Measurements from ENCODE around the gene GPR65. TPM values are rescaled to one million over a fixed set of nuclear protein-coding genes. Genes with fewer than 3 reads are reported as not detected.

Gene GPR65
- total and polyA plus RNA-seq, 9 of the 15 experiments (the other 6 are each of a cell fraction or from before 2014, with no cell fraction given), result 0.03 to 0.11 (median 0.04) TPM; not detected in 6

GRCh38 chr14:87999277-87999676 lies 5.7 kb upstream of the GPR65 start:
- no TSS peak for BruUV-seq (replicated peaks)
- H3K4me2 ChIP-seq (ENCODE audit: insufficient read depth, low read length), result no peak overlapping the region
- peaks cover 3 to 34% of the 10 kb centered on the region in 2 experiments; a peak in 4 of 5 replicates for H3K4me1 ChIP-seq (replicated peaks in 1 of 2; ENCODE audit: control insufficient read depth in 2 of 2, insufficient read depth in 2 of 2, low read length in 2 of 2)
- TF ChIP-seq C11orf30 (IDR thresholded peaks at IDR 0.05; ENCODE audit: low read depth), result peak; percentile 24; the same call in 1 of the 2 replicates
- TF ChIP-seq PRMT5 (CRISPR knock-in tag; IDR thresholded peaks at IDR 0.05), result no peak
- ATAC-seq, result no peak
- ChIA-PET POLR2A (no interaction called here), CTCF (ENCODE audit: low intra/inter-chr PET ratio) (no interaction called here)
- in situ Hi-C loops (cut with MboI), result loop anchor here (25.0 kb wide), 1 partner anchor 563 kb away; the partner anchor contains the start of genes PTPN21 and ZC3H14
- intact Hi-C loops (cut with micrococcal nuclease), result no loop called here
- H3K9ac ChIP-seq (ENCODE audit: insufficient read depth in 1 of 2, low read depth in 2 of 2, low read length in 2 of 2), result no peak overlapping the region
- no peaks in the 10 kb centered on the region for H3K36me3 ChIP-seq (ENCODE audit: control insufficient read depth, insufficient read depth, low read length)
- no peaks in the 10 kb centered on the region for H3K9me3 ChIP-seq (replicated peaks; ENCODE audit: control insufficient read depth, insufficient read depth, low read depth, low read length)
- FAIRE-seq, result no peak
- H4K20me1 ChIP-seq (replicated peaks; ENCODE audit: control insufficient read depth, insufficient read depth, low read length), result no peaks in the 10 kb centered on the region
- 83% methylated on average over 2 of the region's 2 CpGs for WGBS (ENCODE audit: insufficient coverage, low coverage, missing lambda C conversion rate)
- H2AFZ ChIP-seq (ENCODE audit: low read depth, low read length), result no peak overlapping the region
- no peaks in the 10 kb centered on the region for H3K27me3 ChIP-seq (ENCODE audit: control insufficient read depth in 2 of 2, insufficient read depth in 2 of 2, low read length in 2 of 2)
- no peaks in the 10 kb centered on the region for H3K9me1 ChIP-seq (ENCODE audit: control insufficient read depth, insufficient read depth, low read length)
- no peak overlapping the region for H3K4me3 ChIP-seq
- H3K27ac ChIP-seq (ENCODE audit: extremely low read depth, low read depth, low read length), result no peak overlapping the region
- DNase-seq (ENCODE audit: extremely low read depth in 1 of 4, low spot score in 3 of 4), result no peak
- no peaks in the 10 kb centered on the region for H3K79me2 ChIP-seq (ENCODE audit: control insufficient read depth, insufficient read depth, low read length)

GRCh38 chr14:88002421-88003075 lies 2.4 kb upstream of the GPR65 start:
- peaks cover 3 to 8% of the 10 kb centered on the region in 2 experiments; a peak in 4 of 5 replicates for H3K4me1 ChIP-seq (replicated peaks in 1 of 2; ENCODE audit: control insufficient read depth in 2 of 2, insufficient read depth in 2 of 2, low read length in 2 of 2)
- ChIA-PET POLR2A (no interaction called here), CTCF (ENCODE audit: low intra/inter-chr PET ratio) (no interaction called here)
- H3K9me1 ChIP-seq (ENCODE audit: control insufficient read depth, insufficient read depth, low read length), result no peaks in the 10 kb centered on the region
- no peak for TF ChIP-seq SNRNP70 (optimal IDR thresholded peaks at IDR 0.05; ENCODE audit: low read depth, low read length)
- TF ChIP-seq SPI1 (IDR thresholded peaks at IDR 0.05; ENCODE audit: borderline replicate concordance, low read depth, low read length), result 0 out of 2 replicates have a peak, but pooled peaks have one; percentile 12
- in situ Hi-C loops (cut with MboI), result no loop called here
- H3K27ac ChIP-seq (ENCODE audit: extremely low read depth, low read depth, low read length), result no peak overlapping the region
- no peak overlapping the region for H3K9ac ChIP-seq (ENCODE audit: insufficient read depth in 1 of 2, low read depth in 2 of 2, low read length in 2 of 2)
- H4K20me1 ChIP-seq (replicated peaks; ENCODE audit: control insufficient read depth, insufficient read depth, low read length), result no peaks in the 10 kb centered on the region
- ATAC-seq, result no peak
- H3K79me2 ChIP-seq (ENCODE audit: control insufficient read depth, insufficient read depth, low read length), result no peaks in the 10 kb centered on the region
- H2AFZ ChIP-seq (ENCODE audit: low read depth, low read length), result peak overlapping the region; percentile 18
- no peak for DNase-seq (ENCODE audit: extremely low read depth in 1 of 4, low spot score in 3 of 4)
- no peaks in the 10 kb centered on the region for H3K36me3 ChIP-seq (ENCODE audit: control insufficient read depth, insufficient read depth, low read length)
- H3K4me2 ChIP-seq (ENCODE audit: insufficient read depth, low read length), result no peak overlapping the region
- 55% methylated on average over 4 of the region's 4 CpGs for WGBS (ENCODE audit: insufficient coverage, low coverage, missing lambda C conversion rate)
- FAIRE-seq, result no peak
- H3K9me3 ChIP-seq (replicated peaks; ENCODE audit: control insufficient read depth, insufficient read depth, low read depth, low read length), result no peaks in the 10 kb centered on the region
- no TSS peak for BruUV-seq (replicated peaks)
- no peak overlapping the region for H3K4me3 ChIP-seq
- no peaks in the 10 kb centered on the region for H3K27me3 ChIP-seq (ENCODE audit: control insufficient read depth in 2 of 2, insufficient read depth in 2 of 2, low read length in 2 of 2)
- intact Hi-C loops (cut with micrococcal nuclease), result no loop called here

Data from K562 (cell line).